B cell (primary cell): Measurements from ENCODE around the gene PPARG. TPM values are rescaled to one million over a fixed set of nuclear protein-coding genes. Genes with fewer than 3 reads are reported as not detected.

Experiments
- ATAC-seq: fragments of 200-7000 bp; cut with Tn5 transposase; one replicate; pipeline ENCODE4 v1.10.0; 2021; ENCODE audit warnings: low read depth, mild to moderate bottlenecking, moderate number of reproducible peaks, moderate library complexity
- CTCF ChIA-PET: fragments of 350-600 bp; sonication (Branson Sonifier 250); formaldehyde crosslinking; loops from one replicate; lab custom pipeline; 2021; ENCODE audit warnings: antibody characterized with exemption, inconsistent platforms; lab: Charles Lee
- POLR2A ChIA-PET: fragments of 350-600 bp; sonication (Branson Sonifier 250); formaldehyde crosslinking; loops from one replicate; lab custom pipeline; 2021; ENCODE audit warnings: antibody characterized with exemption; lab: Charles Lee
- DNase-seq: peaks from one replicate; pipeline ENCODE4 v3.0.0; 2013
- H2AFZ ChIP-seq: 2 replicates; pipeline ENCODE4 v1.6.1; 2012; ENCODE audit warnings: mild to moderate bottlenecking, low read depth, low read length; ENCODE audit not compliant: insufficient read depth, poor library complexity, severe bottlenecking
- H3K27ac ChIP-seq, 2 donors: 1 replicate in 1 of 2; 2 replicates in 1 of 2; pipeline ENCODE4 v1.5.1; 2012 to 2013; ENCODE audit warnings: low read length in 2 of 2, mild to moderate bottlenecking in 2 of 2, moderate library complexity in 1 of 2
- H3K27me3 ChIP-seq, 4 experiments: fragments of 200-600 bp in 1 of 4; sonication (generic) in 1 of 4; replicated peaks in 1 of 4; 1 replicate in 2 of 4; 2 replicates in 2 of 4; pipeline versions ENCODE4 v1.6.1 to v1.7.0; 2013 to 2016; ENCODE audit warnings: low read length in 3 of 4, mild to moderate bottlenecking in 2 of 4, mixed read lengths in 1 of 4, moderate library complexity in 1 of 4; ENCODE audit not compliant: insufficient read depth in 4 of 4, control insufficient read depth in 3 of 4; ENCODE audit errors: control extremely low read depth in 1 of 4
- H3K36me3 ChIP-seq, 2 experiments: replicated peaks in 1 of 2; 1 replicate in 1 of 2; 2 replicates in 1 of 2; pipeline versions ENCODE4 v1.6.1 to v1.7.1; 2013; ENCODE audit warnings: low read length in 1 of 2; ENCODE audit not compliant: insufficient read depth in 2 of 2, control insufficient read depth in 1 of 2; ENCODE audit errors: control extremely low read depth in 1 of 2, extremely low read depth in 1 of 2
- H3K4me1 ChIP-seq, 2 donors: fragments of 200-600 bp in 1 of 2; sonication (generic) in 1 of 2; 1 replicate in 1 of 2; 2 replicates in 1 of 2; pipeline versions ENCODE4 v1.5.1 to v1.6.1; 2013 to 2017; ENCODE audit warnings: low read length in 2 of 2; ENCODE audit not compliant: control insufficient read depth in 2 of 2, insufficient read depth in 2 of 2
- H3K4me2 ChIP-seq: replicated peaks from 2 replicates; pipeline ENCODE3; 2012; ENCODE audit warnings: mild to moderate bottlenecking, low read depth, low read length; ENCODE audit not compliant: poor library complexity, severe bottlenecking
- H3K4me3 ChIP-seq, 5 experiments: fragments of 200-600 bp in 1 of 5; sonication (generic) in 1 of 5; 1 replicate in 3 of 5; 2 replicates in 2 of 5; pipeline versions ENCODE4 v1.5.1 to v1.7.0; 2011 to 2016; ENCODE audit warnings: low read length in 4 of 5, mild to moderate bottlenecking in 4 of 5, low read depth in 2 of 5, control low read depth in 1 of 5, moderate library complexity in 1 of 5; ENCODE audit not compliant: insufficient read depth in 1 of 5; ENCODE audit errors: control extremely low read depth in 1 of 5, extremely low read depth in 1 of 5
- H3K79me2 ChIP-seq: fragments of 200-600 bp; sonication (generic); one replicate; pipeline ENCODE4 v1.6.0; 2016; ENCODE audit warnings: low read length; ENCODE audit not compliant: control insufficient read depth, insufficient read depth
- H3K9ac ChIP-seq: fragments of 200-600 bp; sonication (generic); 2 replicates; pipeline ENCODE4 v1.6.1; 2017; ENCODE audit warnings: mild to moderate bottlenecking, low read length, moderate library complexity
- H3K9me3 ChIP-seq, 3 donors: one replicate each; pipeline versions ENCODE4 v1.6.1 to v1.7.1; 2013; ENCODE audit warnings: low read length in 2 of 3; ENCODE audit not compliant: control insufficient read depth in 2 of 3, insufficient read depth in 1 of 3; ENCODE audit errors: control extremely low read depth in 1 of 3
- H4K20me1 ChIP-seq: 2 replicates; pipeline ENCODE4 v1.6.0; 2012; ENCODE audit warnings: mild to moderate bottlenecking, low read length; ENCODE audit not compliant: insufficient read depth, control insufficient read depth, poor library complexity, severe bottlenecking
- H3K27ac Mint-ChIP-seq: one replicate; pipeline ENCODE4 v1.8.0; 2021; ENCODE audit warnings: mixed read lengths
- H3K27me3 Mint-ChIP-seq: one replicate; pipeline ENCODE4 v1.8.0; 2021; ENCODE audit warnings: mixed read lengths
- H3K4me1 Mint-ChIP-seq: one replicate; pipeline ENCODE4 v1.8.0; 2021; ENCODE audit warnings: mixed read lengths
- H3K4me3 Mint-ChIP-seq: one replicate; pipeline ENCODE4 v1.8.0; 2021; ENCODE audit warnings: mixed read lengths
- H3K9me3 Mint-ChIP-seq: one replicate; pipeline ENCODE4 v1.8.0; 2022; ENCODE audit warnings: mixed read lengths; ENCODE audit not compliant: insufficient read depth
- CTCF ChIP-seq: fragments of 200-600 bp; IDR thresholded peaks from one replicate; pipeline ENCODE4 v1.8.0; 2022; ENCODE audit warnings: antibody characterized with exemption, mild to moderate bottlenecking
- EZH2 ChIP-seq: IDR thresholded peaks from 2 replicates; pipeline ENCODE4 v1.6.1; 2012; ENCODE audit warnings: borderline replicate concordance, low read depth, mild to moderate bottlenecking, moderate library complexity, low read length; ENCODE audit not compliant: insufficient read depth, poor library complexity, severe bottlenecking
- WGBS: methylation state at CpG from one replicate; pipeline ENCODE4 v1.1.5; 2013; ENCODE audit warnings: missing lambda C conversion rate; ENCODE audit not compliant: insufficient coverage; 5-methylcytosine and 5-hydroxymethylcytosine counted together
- intact Hi-C: fragments of 100-400 bp; cut with micrococcal nuclease; formaldehyde crosslinking; loops from one replicate; pipeline ENCODE4 v1.10.0; 2022
- polyA plus RNA-seq: library from polyadenylated mRNA; depleted of rRNA; stranded (reverse); fragments of >200 nt; gene quantifications from 2 replicates; pipeline ENCODE4 v1.2.3, GENCODE V29; 2012
- total RNA-seq, 2 donors: library from RNA; stranded (reverse); fragments of 120-200 nt in 1 of 2; gene quantifications; 1 replicate in 1 of 2; 2 replicates in 1 of 2; pipeline versions ENCODE4 v1.2.3 to v1.2.4, GENCODE V29; 2013 to 2022

The PPARG gene
- total and polyA plus RNA-seq, 2 donors (not counting 1 experiment from before 2014, with no cell fraction given), result 0.12 to 0.44 TPM

GRCh38 chr3:12420393-12420792 lies 131.5 kb downstream of the PPARG start:
- H3K9me3 ChIP-seq, result no peaks in the 10 kb centered on the region
- no peaks in the 10 kb centered on the region for H4K20me1 ChIP-seq
- CTCF ChIA-PET, result no interaction called here
- no peak overlapping the region for H3K4me3 ChIP-seq
- H2AFZ ChIP-seq, result no peak overlapping the region
- DNase-seq (no peak), ATAC-seq (no peak)
- Mint-ChIP-seq H3K4me3 (no peak overlapping the region), H3K4me1 (no peaks in the 10 kb centered on the region), H3K27me3 (peaks cover 21% of the 10 kb centered on the region), H3K9me3 (no peaks in the 10 kb centered on the region), H3K27ac (no peak overlapping the region)
- POLR2A ChIA-PET, result no interaction called here
- no peak overlapping the region for H3K9ac ChIP-seq
- no peaks in the 10 kb centered on the region for H3K36me3 ChIP-seq
- no peak overlapping the region for H3K27ac ChIP-seq
- 94% methylated on average over 2 of the region's 3 CpGs for WGBS
- intact Hi-C loops, result no loop called here
- no peaks in the 10 kb centered on the region for H3K79me2 ChIP-seq
- no peaks in the 10 kb centered on the region for H3K4me1 ChIP-seq
- peaks cover 0 to 6% (median 0%) of the 10 kb centered on the region in 4 experiments for H3K27me3 ChIP-seq
- no peak overlapping the region for H3K4me2 ChIP-seq
- TF ChIP-seq EZH2 (no peak), CTCF (no peak)

GRCh38 chr3:12421132-12421531 lies 132.3 kb downstream of the PPARG start:
- intact Hi-C loops, result no loop called here
- H2AFZ ChIP-seq, result no peak overlapping the region
- H3K27ac ChIP-seq, result no peak overlapping the region
- H3K9ac ChIP-seq, result no peak overlapping the region
- H3K4me3 Mint-ChIP-seq, result no peak overlapping the region
- no peaks in the 10 kb centered on the region for H3K4me1 ChIP-seq
- peaks cover 0 to 8% (median 0%) of the 10 kb centered on the region in 4 experiments for H3K27me3 ChIP-seq
- DNase-seq, result no peak
- H3K9me3 Mint-ChIP-seq, result no peaks in the 10 kb centered on the region
- no peak overlapping the region for H3K4me3 ChIP-seq
- H3K4me2 ChIP-seq, result no peak overlapping the region
- H3K9me3 ChIP-seq, result no peaks in the 10 kb centered on the region
- no peaks in the 10 kb centered on the region for H3K4me1 Mint-ChIP-seq
- H3K79me2 ChIP-seq, result no peaks in the 10 kb centered on the region
- no peaks in the 10 kb centered on the region for H3K36me3 ChIP-seq
- 96% methylated on average over 4 of the region's 5 CpGs for WGBS
- H4K20me1 ChIP-seq, result no peaks in the 10 kb centered on the region
- ATAC-seq, result no peak
- H3K27me3 Mint-ChIP-seq, result peaks cover 22% of the 10 kb centered on the region
- H3K27ac Mint-ChIP-seq, result no peak overlapping the region
- ChIA-PET CTCF (no interaction called here), POLR2A (no interaction called here)
- no peak for TF ChIP-seq EZH2
- no peak for TF ChIP-seq CTCF
